IMR-90 (cell line): Measurements from ENCODE around the gene ATP8B3. TPM values are rescaled to one million over a fixed set of nuclear protein-coding genes. Genes with fewer than 3 reads are reported as not detected.

ENCODE experiments used
- ATAC-seq: fragments of 200-7000 bp; cut with Tn5 transposase; 2 replicates; pipeline ENCODE4 v1.9.1; 2020; ENCODE audit warnings: low read depth, mild to moderate bottlenecking, moderate library complexity
- BruUV-seq: library from RNA; stranded (reverse); fragments of 400-500 nt; replicated peaks from 2 replicates; lab custom pipeline; 2021; lab: Mats Ljungman, UMichigan
- CTCF ChIA-PET: fragments of 300-600 bp; formaldehyde crosslinking; extraction: SDS; loops from one replicate; lab custom pipeline; 2021; ENCODE audit warnings: antibody characterized with exemption; lab: Yijun Ruan, JAX
- POLR2A ChIA-PET: fragments of 300-600 bp; sonication (Branson Sonifier 250); formaldehyde crosslinking; loops from one replicate; lab custom pipeline; 2022; ENCODE audit warnings: antibody characterized with exemption; ENCODE audit not compliant: unreplicated experiment; lab: Charles Lee
- DNase-seq: peaks from one replicate; pipeline ENCODE4 v3.0.0; 2013
- H2AFZ ChIP-seq: replicated peaks from 2 replicates; pipeline ENCODE3; 2013; ENCODE audit warnings: low read length, mild to moderate bottlenecking; ENCODE audit not compliant: poor library complexity
- H2AK5ac ChIP-seq: 2 replicates; pipeline ENCODE4 v1.6.1; 2013; ENCODE audit warnings: low read depth, low read length, inconsistent platforms
- H2AK9ac ChIP-seq: replicated peaks from 2 replicates; pipeline ENCODE3; 2013; ENCODE audit warnings: mild to moderate bottlenecking, low read depth, low read length, moderate library complexity; ENCODE audit not compliant: poor library complexity
- H2BK120ac ChIP-seq: 2 replicates; pipeline ENCODE4 v1.6.1; 2013; ENCODE audit warnings: low read depth, low read length, inconsistent platforms
- H2BK15ac ChIP-seq: 3 replicates; pipeline ENCODE4 v1.6.1; 2013; ENCODE audit warnings: low read depth, low read length, inconsistent platforms
- H2BK20ac ChIP-seq: 2 replicates; pipeline ENCODE4 v1.6.1; 2013; ENCODE audit warnings: low read depth, mild to moderate bottlenecking, inconsistent platforms, low read length, moderate library complexity
- H2BK5ac ChIP-seq: 2 replicates; pipeline ENCODE4 v1.6.1; 2013; ENCODE audit warnings: mild to moderate bottlenecking, low read depth, low read length, inconsistent platforms; ENCODE audit not compliant: poor library complexity, severe bottlenecking
- H3K14ac ChIP-seq: replicated peaks from 2 replicates; pipeline ENCODE4 v1.6.1; 2013; ENCODE audit warnings: low read depth, low read length, inconsistent platforms
- H3K18ac ChIP-seq: 2 replicates; pipeline ENCODE4 v1.6.1; 2013; ENCODE audit warnings: low read depth, low read length, control low read depth
- H3K23ac ChIP-seq: 2 replicates; pipeline ENCODE4 v1.6.1; 2013; ENCODE audit warnings: low read depth, low read length, inconsistent platforms
- H3K27ac ChIP-seq: 2 replicates; pipeline ENCODE4 v1.5.1; 2013; ENCODE audit warnings: mild to moderate bottlenecking, control low read depth, low read length; ENCODE audit not compliant: insufficient read depth
- H3K27me3 ChIP-seq: 2 replicates; pipeline ENCODE4 v1.6.1; 2013; ENCODE audit warnings: low read length; ENCODE audit not compliant: control insufficient read depth, insufficient read depth
- H3K36me3 ChIP-seq: 2 replicates; pipeline ENCODE4 v1.6.1; 2013; ENCODE audit warnings: low read length, mixed read lengths; ENCODE audit not compliant: control insufficient read depth, insufficient read depth
- H3K4ac ChIP-seq: 2 replicates; pipeline ENCODE4 v1.6.1; 2013; ENCODE audit warnings: low read depth, low read length, inconsistent platforms
- H3K4me1 ChIP-seq: 2 replicates; pipeline ENCODE4 v1.6.1; 2013; ENCODE audit warnings: low read length, mixed read lengths; ENCODE audit not compliant: control insufficient read depth, insufficient read depth
- H3K4me2 ChIP-seq: 2 replicates; pipeline ENCODE4 v1.6.1; 2013; ENCODE audit warnings: low read depth, mild to moderate bottlenecking, control low read depth, low read length, moderate library complexity
- H3K4me3 ChIP-seq: 2 replicates; pipeline ENCODE4 v1.5.1; 2013; ENCODE audit warnings: low read depth, mild to moderate bottlenecking, control low read depth, low read length, moderate library complexity; ENCODE audit not compliant: insufficient read depth
- H3K56ac ChIP-seq: 2 replicates; pipeline ENCODE4 v1.6.1; 2013; ENCODE audit warnings: low read length, inconsistent platforms; ENCODE audit not compliant: insufficient read depth; ENCODE audit errors: extremely low read depth
- H3K79me1 ChIP-seq, 2 experiments: 2 replicates each; pipeline ENCODE4 v1.6.1; 2013; ENCODE audit warnings: low read length in 2 of 2, inconsistent platforms in 1 of 2, low read depth in 1 of 2
- H3K9ac ChIP-seq: 2 replicates; pipeline ENCODE4 v1.6.1; 2013; ENCODE audit warnings: low read depth, low read length, control low read depth
- H3K9me1 ChIP-seq: 2 replicates; pipeline ENCODE4 v1.6.1; 2013; ENCODE audit warnings: low read length, inconsistent platforms; ENCODE audit not compliant: insufficient read depth
- H3K9me3 ChIP-seq: 2 replicates; pipeline ENCODE4 v1.6.1; 2013; ENCODE audit warnings: low read length; ENCODE audit not compliant: control insufficient read depth, insufficient read depth
- H4K20me1 ChIP-seq: 2 replicates; pipeline ENCODE4 v1.6.1; 2013; ENCODE audit warnings: low read length, inconsistent platforms; ENCODE audit not compliant: insufficient read depth
- H4K5ac ChIP-seq: 2 replicates; pipeline ENCODE4 v1.6.1; 2013; ENCODE audit warnings: mild to moderate bottlenecking, low read depth, low read length, control low read depth
- H4K8ac ChIP-seq, 2 experiments: 2 replicates each; pipeline ENCODE4 v1.6.1; 2013; ENCODE audit warnings: low read depth in 2 of 2, low read length in 2 of 2, control low read depth in 1 of 2, inconsistent platforms in 1 of 2
- H4K91ac ChIP-seq: 2 replicates; pipeline ENCODE4 v1.6.1; 2013; ENCODE audit warnings: low read depth, low read length, inconsistent platforms; ENCODE audit not compliant: insufficient read depth
- CTCF ChIP-seq: conservative IDR thresholded peaks from 2 replicates; pipeline ENCODE4 v1.5.1; 2012; ENCODE audit warnings: mild to moderate bottlenecking, low read depth, low read length, improper control_type of control experiment
- FOS ChIP-seq: fragments of 150-350 bp; IDR thresholded peaks from 2 replicates; pipeline ENCODE4 v1.6.1; 2016; ENCODE audit warnings: low read depth, low read length
- MXI1 ChIP-seq: IDR thresholded peaks from 2 replicates; pipeline ENCODE4 v1.6.1; 2012; ENCODE audit warnings: low read depth, mild to moderate bottlenecking, low read length, moderate library complexity, borderline replicate concordance
- RAD21 ChIP-seq: IDR thresholded peaks from 2 replicates; pipeline ENCODE4 v1.6.1; 2012; ENCODE audit warnings: low read length, improper control_type of control experiment
- WGBS, 2 experiments: methylation state at CpG; one replicate each; pipeline versions ENCODE4 v1.1.5 to v1.1.7; 2013; ENCODE audit warnings: missing lambda C conversion rate in 2 of 2; ENCODE audit not compliant: insufficient read length in 1 of 2; ENCODE audit errors: extremely low coverage in 2 of 2; 5-methylcytosine and 5-hydroxymethylcytosine counted together
- dilution Hi-C: fragments of 300-500 bp; cut with HindIII; formaldehyde crosslinking; loops from one replicate; pipeline ENCODE4 v1.14.3; 2018; ENCODE audit warnings: low sequenced_read_pairs; ENCODE audit not compliant: unreplicated experiment
- in situ Hi-C: fragments of 300-500 bp; cut with MboI; formaldehyde crosslinking; loops from 3 replicates; pipeline ENCODE4 v1.14.3; 2019; ENCODE audit warnings: low sequenced_read_pairs, inconsistent platforms, mixed read lengths
- intact Hi-C: fragments of 100-400 bp; cut with micrococcal nuclease; formaldehyde crosslinking; loops from 2 replicates; pipeline ENCODE4 v1.10.0; 2022
- polyA plus RNA-seq, 3 experiments: library from polyadenylated mRNA; depleted of rRNA; stranded (reverse); fragments of >200 nt; gene quantifications; 2 replicates each; pipeline ENCODE4 v1.2.3, GENCODE V29; 2012; ENCODE audit warnings: low replicate concordance in 1 of 3
- total RNA-seq: library from RNA; depleted of rRNA; stranded (reverse); fragments of >200 nt; gene quantifications from 2 replicates; pipeline ENCODE4 v1.2.3, GENCODE V29; 2012
- TF ChIP-seq, protein P1 (sequence below): fragments of 150-350 bp; IDR thresholded peaks from 2 replicates; pipeline ENCODE4 v1.6.1; 2017; ENCODE audit warnings: mild to moderate bottlenecking, antibody characterized with exemption, low read length, low read depth

ATP8B3 gene
- total and polyA plus RNA-seq, 2 of the 4 experiments (the other 2 are of a cell fraction) = 1.6 to 8.1 TPM

DNA sequence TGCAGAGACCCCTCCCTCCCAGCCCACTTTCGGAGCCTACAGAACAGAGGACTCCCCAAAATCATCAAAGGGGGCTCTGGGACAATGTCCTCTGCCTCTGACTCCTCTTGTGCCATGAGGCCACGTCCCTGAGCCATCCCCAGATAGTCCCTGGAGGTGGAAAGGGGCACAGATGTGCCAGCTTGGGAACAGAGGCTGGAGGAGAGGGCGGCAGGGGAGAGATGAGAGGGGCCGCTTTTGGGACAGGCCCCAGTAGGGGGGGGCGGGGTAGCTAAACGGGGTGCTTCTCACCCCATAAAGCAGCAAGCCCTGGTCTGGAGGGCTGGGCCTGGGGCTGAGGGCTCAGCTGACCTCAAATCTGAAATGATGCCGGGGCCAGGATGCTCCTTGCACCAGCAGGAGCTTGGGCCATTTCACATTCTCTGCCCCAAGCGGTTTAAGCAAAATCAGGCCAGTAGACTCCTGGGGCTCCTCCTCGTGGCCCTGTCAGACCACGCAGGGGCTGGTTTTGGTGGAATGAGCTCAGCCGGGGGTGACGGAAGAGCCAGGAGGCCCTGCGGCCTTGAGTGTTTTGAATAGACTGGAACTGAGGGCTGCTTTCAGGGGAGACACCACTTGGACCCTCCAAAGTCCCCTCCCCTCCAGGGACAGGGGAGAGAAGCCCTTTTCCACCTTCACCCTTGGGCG lies 31.7 kb downstream of the ATP8B3 start:
- 0 out of 2 replicates have a peak, but pooled peaks have one; percentile 40 for ATAC-seq
- dilution Hi-C loops (no loop called here), in situ Hi-C loops (loop anchor here (25.0 kb wide), 1 partner anchor 243 kb away; no protein-coding TSS in a partner anchor), intact Hi-C loops (no loop called here)
- TF ChIP-seq, protein P1, sequence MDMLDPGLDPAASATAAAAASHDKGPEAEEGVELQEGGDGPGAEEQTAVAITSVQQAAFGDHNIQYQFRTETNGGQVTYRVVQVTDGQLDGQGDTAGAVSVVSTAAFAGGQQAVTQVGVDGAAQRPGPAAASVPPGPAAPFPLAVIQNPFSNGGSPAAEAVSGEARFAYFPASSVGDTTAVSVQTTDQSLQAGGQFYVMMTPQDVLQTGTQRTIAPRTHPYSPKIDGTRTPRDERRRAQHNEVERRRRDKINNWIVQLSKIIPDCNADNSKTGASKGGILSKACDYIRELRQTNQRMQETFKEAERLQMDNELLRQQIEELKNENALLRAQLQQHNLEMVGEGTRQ = no peak
- TF ChIP-seq FOS (no peak), MXI1 (no peak), CTCF (peak; percentile 28; the same call in 1 of the 2 replicates), RAD21 (peak; percentile 24)
- no peak overlapping the region for H3K4me2 ChIP-seq
- H2BK15ac ChIP-seq = no peak overlapping the region
- no peak overlapping the region for H3K23ac ChIP-seq
- no peak overlapping the region for H3K4ac ChIP-seq
- WGBS, 2 experiments = no CpG with 5 or more reads among the region's 14 CpGs
- no peak overlapping the region for H2AFZ ChIP-seq
- no peak overlapping the region for H4K5ac ChIP-seq
- H2AK9ac ChIP-seq = no peak overlapping the region
- peaks cover 63% of the 10 kb centered on the region for H3K27me3 ChIP-seq
- H3K18ac ChIP-seq = no peak overlapping the region
- H2AK5ac ChIP-seq = no peak overlapping the region
- H3K9me1 ChIP-seq = no peaks in the 10 kb centered on the region
- DNase-seq = peak; percentile 16
- H4K91ac ChIP-seq = no peak overlapping the region
- no peak overlapping the region for H3K14ac ChIP-seq
- no peaks in the 10 kb centered on the region for H3K36me3 ChIP-seq
- ChIA-PET CTCF (no interaction called here), POLR2A (no interaction called here)
- no TSS peak for BruUV-seq
- no peak overlapping the region for H3K56ac ChIP-seq
- H2BK20ac ChIP-seq = no peak overlapping the region
- no peak overlapping the region for H3K27ac ChIP-seq
- no peak overlapping the region for H4K8ac ChIP-seq
- no peak overlapping the region for H3K9ac ChIP-seq
- H2BK5ac ChIP-seq = no peak overlapping the region
- no peaks in the 10 kb centered on the region for H3K4me1 ChIP-seq
- H3K79me1 ChIP-seq = no peaks in the 10 kb centered on the region
- H3K9me3 ChIP-seq = peaks cover 19% of the 10 kb centered on the region
- no peak overlapping the region for H2BK120ac ChIP-seq
- no peaks in the 10 kb centered on the region for H4K20me1 ChIP-seq
- H3K4me3 ChIP-seq = no peak overlapping the region
